A673 (cell line): Measurements from ENCODE around the gene RAB11B.
"Not testable (repeated sequence)": the region's sequence is repeated elsewhere in the genome, so short reads cannot be mapped to it uniquely, and the experiment has no call there.

Source experiments
- CTCF ChIP-seq: fragments of 300-800, 200-600 bp; sonication (generic); conservative IDR thresholded peaks from 2 replicates; pipeline ENCODE4 v1.5.1; 2017; ENCODE audit warnings: low read depth, mild to moderate bottlenecking, antibody characterized with exemption, low read length, moderate library complexity, mixed read lengths
- EZH2 ChIP-seq: fragments of 200-600 bp; sonication (generic); IDR thresholded peaks from 2 replicates; pipeline ENCODE4 v1.6.1; 2017; ENCODE audit warnings: borderline replicate concordance, low read depth, mild to moderate bottlenecking, mixed read lengths, antibody characterized with exemption, low read length; ENCODE audit not compliant: poor library complexity, severe bottlenecking

- TF ChIP-seq CTCF, EZH2: not testable (repeated sequence)
Measured at GRCh38 chr19:8376373-8376974, 13.7 kb upstream of the RAB11B start.
